ENCODE data around the gene CUL2.
"Not testable (repeated sequence)": the region's sequence is repeated elsewhere in the genome, so short reads cannot be mapped to it uniquely, and the experiment has no call there.

Gene CUL2

DNA sequence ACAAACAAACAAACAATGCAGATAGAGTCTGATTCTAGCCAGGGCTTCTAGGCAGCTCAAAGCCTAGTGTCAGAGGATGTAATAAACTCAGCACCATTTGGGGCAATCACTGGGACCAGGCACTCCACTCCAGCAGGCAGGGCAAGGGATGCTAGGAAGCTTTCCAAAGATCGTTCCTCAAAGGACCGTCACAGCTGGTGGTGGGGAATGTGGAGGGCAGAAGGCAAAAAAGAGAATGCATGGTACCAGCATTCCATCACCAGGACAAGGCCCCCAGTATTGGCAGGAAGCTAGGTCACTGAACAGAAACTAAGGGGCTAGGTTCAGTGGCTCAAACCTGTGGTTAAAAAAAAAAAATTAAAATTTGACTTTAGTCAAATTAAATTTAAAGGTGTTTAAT lies 94.2 kb downstream of the CUL2 start:
- TF ChIP-seq YY1 (IDR thresholded peaks at IDR 0.05; ENCODE audit: insufficient read depth, insufficient read length) (no peak), SUZ12 (IDR thresholded peaks at IDR 0.05; ENCODE audit: extremely low read depth, insufficient read depth, insufficient read length) (no peak), ZNF274 (IDR thresholded peaks at IDR 0.05; ENCODE audit: low read depth, low read length) (no peak)
- DNase-seq (ENCODE audit: low read depth, low spot score): peak; percentile 44
- H3K9ac ChIP-seq (ENCODE audit: insufficient read length, low read depth): no peak overlapping the region
- no peaks in the 10 kb centered on the region for H3K36me3 ChIP-seq (ENCODE audit: insufficient read depth, insufficient read length, low read length)
- H3K27me3 ChIP-seq (ENCODE audit: insufficient read depth, insufficient read length): no peaks in the 10 kb centered on the region
- H3K9me3 ChIP-seq (ENCODE audit: insufficient read depth, low read length): no peaks in the 10 kb centered on the region
- no peak overlapping the region for H3K4me3 ChIP-seq (ENCODE audit: insufficient read length, low read depth)
- H3K4me1 ChIP-seq (ENCODE audit: insufficient read depth, insufficient read length): no peaks in the 10 kb centered on the region

GRCh38 chr10:34994565-34995142 lies 95.5 kb downstream of the CUL2 start:
- TF ChIP-seq ZNF274 (IDR thresholded peaks at IDR 0.05; ENCODE audit: low read depth, low read length) (no peak), SUZ12 (IDR thresholded peaks at IDR 0.05; ENCODE audit: extremely low read depth, insufficient read depth, insufficient read length) (no peak), YY1 (IDR thresholded peaks at IDR 0.05; ENCODE audit: insufficient read depth, insufficient read length) (no peak)
- Histone ChIP-seq H3K9me3 (ENCODE audit: insufficient read depth, low read length) (no peaks in the 10 kb centered on the region), H3K9ac (ENCODE audit: insufficient read length, low read depth) (no peak overlapping the region), H3K27me3 (ENCODE audit: insufficient read depth, insufficient read length) (no peaks in the 10 kb centered on the region), H3K4me3 (ENCODE audit: insufficient read length, low read depth) (no peak overlapping the region), H3K36me3 (ENCODE audit: insufficient read depth, insufficient read length, low read length) (no peaks in the 10 kb centered on the region), H3K4me1 (ENCODE audit: insufficient read depth, insufficient read length) (no peaks in the 10 kb centered on the region)
- DNase-seq (ENCODE audit: low read depth, low spot score): peak; percentile 87

DNA sequence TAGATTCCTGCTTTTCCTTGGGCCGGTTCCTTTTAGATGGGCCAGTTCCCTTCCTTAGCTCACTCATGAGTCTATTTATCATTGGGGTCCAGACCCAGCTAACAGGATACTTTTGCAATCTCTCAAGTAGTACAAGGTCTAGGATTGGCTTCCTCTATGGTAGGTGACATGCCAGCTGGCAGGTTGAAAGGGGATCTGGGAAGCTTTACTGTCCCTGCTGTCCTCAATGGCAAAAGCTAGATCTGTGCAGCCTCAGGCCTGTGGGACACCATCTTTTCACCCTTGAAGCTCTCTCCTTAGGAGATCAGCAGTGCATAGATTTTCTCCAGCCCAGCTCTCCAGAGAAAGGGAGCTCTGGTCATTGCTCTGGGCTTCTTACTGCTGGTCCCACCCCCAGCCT lies 96.4 kb downstream of the CUL2 start:
- no peak for TF ChIP-seq SUZ12 (IDR thresholded peaks at IDR 0.05; ENCODE audit: extremely low read depth, insufficient read depth, insufficient read length)
- no peak for TF ChIP-seq YY1 (IDR thresholded peaks at IDR 0.05; ENCODE audit: insufficient read depth, insufficient read length)
- no peak for TF ChIP-seq ZNF274 (IDR thresholded peaks at IDR 0.05; ENCODE audit: low read depth, low read length)
- no peaks in the 10 kb centered on the region for H3K9me3 ChIP-seq (ENCODE audit: insufficient read depth, low read length)
- no peak overlapping the region for H3K9ac ChIP-seq (ENCODE audit: insufficient read length, low read depth)
- no peaks in the 10 kb centered on the region for H3K27me3 ChIP-seq (ENCODE audit: insufficient read depth, insufficient read length)
- no peak for DNase-seq (ENCODE audit: low read depth, low spot score)
- no peaks in the 10 kb centered on the region for H3K4me1 ChIP-seq (ENCODE audit: insufficient read depth, insufficient read length)
- no peaks in the 10 kb centered on the region for H3K36me3 ChIP-seq (ENCODE audit: insufficient read depth, insufficient read length, low read length)
- no peak overlapping the region for H3K4me3 ChIP-seq (ENCODE audit: insufficient read length, low read depth)

- not testable (repeated sequence) for H3K9me3 ChIP-seq (ENCODE audit: insufficient read depth, low read length); H3K4me1 ChIP-seq (ENCODE audit: insufficient read depth, insufficient read length); DNase-seq (ENCODE audit: low read depth, low spot score); H3K27me3 ChIP-seq (ENCODE audit: insufficient read depth, insufficient read length); H3K9ac ChIP-seq (ENCODE audit: insufficient read length, low read depth); H3K4me3 ChIP-seq (ENCODE audit: insufficient read length, low read depth); H3K36me3 ChIP-seq (ENCODE audit: insufficient read depth, insufficient read length, low read length)
These were observed 99.0 kb downstream of the CUL2 start for GRCh38 chr10:34991117-34991516.

- Histone ChIP-seq H3K4me3 (ENCODE audit: insufficient read length, low read depth) (no peak overlapping the region), H3K9ac (ENCODE audit: insufficient read length, low read depth) (no peak overlapping the region), H3K27me3 (ENCODE audit: insufficient read depth, insufficient read length) (no peaks in the 10 kb centered on the region), H3K36me3 (ENCODE audit: insufficient read depth, insufficient read length, low read length) (no peaks in the 10 kb centered on the region), H3K4me1 (ENCODE audit: insufficient read depth, insufficient read length) (no peaks in the 10 kb centered on the region), H3K9me3 (ENCODE audit: insufficient read depth, low read length) (0 out of 2 replicates have a peak, but pooled peaks cover 4% of the 10 kb centered on the region)
- DNase-seq (ENCODE audit: low read depth, low spot score): no peak
- TF ChIP-seq SUZ12 (IDR thresholded peaks at IDR 0.05; ENCODE audit: extremely low read depth, insufficient read depth, insufficient read length) (no peak), YY1 (IDR thresholded peaks at IDR 0.05; ENCODE audit: insufficient read depth, insufficient read length) (no peak), ZNF274 (IDR thresholded peaks at IDR 0.05; ENCODE audit: low read depth, low read length) (no peak)
These were observed 101.6 kb downstream of the CUL2 start for GRCh38 chr10:34988397-34989067.

DNA sequence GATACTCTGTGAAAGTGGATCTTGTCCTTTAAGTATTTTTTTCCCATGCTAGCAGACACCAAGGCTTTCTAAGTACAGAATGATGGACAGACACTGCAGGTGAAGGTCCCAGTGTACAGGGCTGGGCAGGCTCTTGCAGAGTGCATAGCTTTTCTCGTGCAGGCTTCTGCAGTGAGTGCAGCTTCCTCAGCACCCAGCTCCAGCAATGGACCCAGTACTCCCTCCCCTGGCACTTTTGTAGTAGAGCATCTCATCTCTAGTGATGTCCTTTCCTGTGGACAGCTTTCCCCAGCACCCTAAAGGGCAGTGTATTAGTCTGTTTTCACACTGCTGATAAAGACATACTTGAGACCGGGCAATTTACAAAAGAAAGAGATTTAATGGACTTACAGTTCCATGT lies 104.3 kb downstream of the CUL2 start:
- H3K27me3 ChIP-seq (ENCODE audit: insufficient read depth, insufficient read length): no peaks in the 10 kb centered on the region
- no peak for DNase-seq (ENCODE audit: low read depth, low spot score)
- H3K4me1 ChIP-seq (ENCODE audit: insufficient read depth, insufficient read length): no peaks in the 10 kb centered on the region
- no peak for TF ChIP-seq YY1 (IDR thresholded peaks at IDR 0.05; ENCODE audit: insufficient read depth, insufficient read length)
- TF ChIP-seq SUZ12 (IDR thresholded peaks at IDR 0.05; ENCODE audit: extremely low read depth, insufficient read depth, insufficient read length): no peak
- no peak for TF ChIP-seq ZNF274 (IDR thresholded peaks at IDR 0.05; ENCODE audit: low read depth, low read length)
- no peak overlapping the region for H3K9ac ChIP-seq (ENCODE audit: insufficient read length, low read depth)
- 0 out of 2 replicates have a peak, but pooled peaks cover 4% of the 10 kb centered on the region for H3K9me3 ChIP-seq (ENCODE audit: insufficient read depth, low read length)
- H3K4me3 ChIP-seq (ENCODE audit: insufficient read length, low read depth): no peak overlapping the region
- no peaks in the 10 kb centered on the region for H3K36me3 ChIP-seq (ENCODE audit: insufficient read depth, insufficient read length, low read length)

DNA sequence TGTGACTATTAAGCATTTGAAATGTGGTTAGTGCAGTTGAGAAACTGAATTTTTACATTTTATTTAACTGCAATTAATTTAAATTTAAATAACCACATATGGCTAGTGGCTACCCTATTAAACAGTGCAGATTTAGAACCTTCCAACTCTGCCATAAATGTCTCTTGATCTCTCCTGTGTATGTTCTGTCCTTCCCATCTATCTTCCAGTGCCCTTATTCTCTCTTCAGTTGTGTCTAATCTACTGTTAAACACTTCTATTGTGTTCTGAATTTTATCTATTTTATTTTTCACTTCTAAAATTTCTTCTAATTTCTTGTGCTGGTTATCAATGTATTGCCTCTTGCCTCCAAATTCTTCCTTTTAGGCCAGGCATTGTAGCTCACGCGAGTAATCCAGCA lies 105.0 kb downstream of the CUL2 start:
- H3K9me3 ChIP-seq (ENCODE audit: insufficient read depth, low read length): 0 out of 2 replicates have a peak, but pooled peaks cover 4% of the 10 kb centered on the region
- no peaks in the 10 kb centered on the region for H3K27me3 ChIP-seq (ENCODE audit: insufficient read depth, insufficient read length)
- no peak overlapping the region for H3K4me3 ChIP-seq (ENCODE audit: insufficient read length, low read depth)
- no peak for DNase-seq (ENCODE audit: low read depth, low spot score)
- no peak overlapping the region for H3K9ac ChIP-seq (ENCODE audit: insufficient read length, low read depth)
- no peaks in the 10 kb centered on the region for H3K36me3 ChIP-seq (ENCODE audit: insufficient read depth, insufficient read length, low read length)
- TF ChIP-seq YY1 (IDR thresholded peaks at IDR 0.05; ENCODE audit: insufficient read depth, insufficient read length) (no peak), ZNF274 (IDR thresholded peaks at IDR 0.05; ENCODE audit: low read depth, low read length) (no peak), SUZ12 (IDR thresholded peaks at IDR 0.05; ENCODE audit: extremely low read depth, insufficient read depth, insufficient read length) (no peak)
- no peaks in the 10 kb centered on the region for H3K4me1 ChIP-seq (ENCODE audit: insufficient read depth, insufficient read length)
